ENCODE measurements around the gene SCGB3A1. TPM values are rescaled to one million over a fixed set of nuclear protein-coding genes. Genes with fewer than 3 reads are reported as not detected.

Gene SCGB3A1
- polyA plus RNA-seq, 2 of the 4 experiments (the other 2 are of a cell fraction), result not detected

- no peak overlapping the region for H3K4me2 ChIP-seq
- 56% methylated on average over 19 of the region's 19 CpGs for WGBS (ENCODE audit: missing lambda C conversion rate)
- ATAC-seq (no peak), FAIRE-seq (no peak), DNase-seq (ENCODE audit: low read depth in 1 of 2, low spot score in 1 of 2) (no peak)
- no peak for TF ChIP-seq MAZ (IDR thresholded peaks at IDR 0.05; ENCODE audit: borderline replicate concordance, low read depth, low read length)
- no peak for TF ChIP-seq GATA3 (IDR thresholded peaks at IDR 0.05; ENCODE audit: borderline replicate concordance)
- no peak for TF ChIP-seq NPAS2 (CRISPR knock-in tag; IDR thresholded peaks at IDR 0.05; ENCODE audit: borderline replicate concordance)
- TF ChIP-seq ESRRA (IDR thresholded peaks at IDR 0.05; ENCODE audit: borderline replicate concordance, low read length), result no peak
- no peak for TF ChIP-seq HMGXB4 (CRISPR knock-in tag; IDR thresholded peaks at IDR 0.05; ENCODE audit: borderline replicate concordance)
- no peak for TF ChIP-seq NR3C1 (IDR thresholded peaks at IDR 0.05)
- no peak for TF ChIP-seq RAD21 (conservative IDR thresholded peaks at IDR 0.05 in 1 of 2, IDR thresholded peaks at IDR 0.05 in 1 of 2)
- TF ChIP-seq, protein P1, sequence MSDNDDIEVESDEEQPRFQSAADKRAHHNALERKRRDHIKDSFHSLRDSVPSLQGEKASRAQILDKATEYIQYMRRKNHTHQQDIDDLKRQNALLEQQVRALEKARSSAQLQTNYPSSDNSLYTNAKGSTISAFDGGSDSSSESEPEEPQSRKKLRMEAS (IDR thresholded peaks at IDR 0.05), result no peak
- TF ChIP-seq EHF (CRISPR knock-in tag; IDR thresholded peaks at IDR 0.05), result no peak
- TF ChIP-seq POLR2AphosphoS2 (conservative IDR thresholded peaks at IDR 0.05; ENCODE audit: low read length), result no peak
- TF ChIP-seq ELK1 (IDR thresholded peaks at IDR 0.05; ENCODE audit: low read depth, low read length), result no peak
- TF ChIP-seq EP300 (IDR thresholded peaks at IDR 0.05), result no peak
- no peak for TF ChIP-seq FOXS1 (CRISPR knock-in tag; IDR thresholded peaks at IDR 0.05)
- no peak for TF ChIP-seq FOSB (CRISPR knock-in tag; IDR thresholded peaks at IDR 0.05)
- TF ChIP-seq USF2 (IDR thresholded peaks at IDR 0.05), result no peak
- TF ChIP-seq RCOR1 (IDR thresholded peaks at IDR 0.05; ENCODE audit: low read depth, low read length), result no peak
- TF ChIP-seq MAFK (IDR thresholded peaks at IDR 0.05; ENCODE audit: partially characterized antibody), result no peak
- H3K4me3 ChIP-seq, result no peak overlapping the region
- ChIA-PET CTCF (no interaction called here), POLR2A (no interaction called here)
- H3K27ac ChIP-seq, result no peak overlapping the region
- no peaks in the 10 kb centered on the region for H3K9me3 ChIP-seq
- H3K4me1 ChIP-seq, result no peaks in the 10 kb centered on the region
These were observed 2.3 kb upstream of the SCGB3A1 start for GRCh38 chr5:180593446-180594206.

GRCh38 chr5:180592176-180592575, 877 bp upstream of the SCGB3A1 start:
- FAIRE-seq (no peak), ATAC-seq (no peak), DNase-seq (ENCODE audit: low read depth in 1 of 2, low spot score in 1 of 2) (no peak)
- TF ChIP-seq EHF (CRISPR knock-in tag; IDR thresholded peaks at IDR 0.05), result no peak
- no peak for TF ChIP-seq SMC3 (IDR thresholded peaks at IDR 0.05)
- TF ChIP-seq JUN (IDR thresholded peaks at IDR 0.05), result no peak
- no peak for TF ChIP-seq HDAC2 (IDR thresholded peaks at IDR 0.05)
- H3K4me2 ChIP-seq, result no peak overlapping the region
- H3K4me1 ChIP-seq, result no peaks in the 10 kb centered on the region
- no peak overlapping the region for H3K4me3 ChIP-seq
- H3K27ac ChIP-seq, result no peak overlapping the region
- CTCF ChIA-PET, result interaction anchor here (0.8 to 1.6 kb wide), 5 partner anchors 10 to 27 kb away, joined by 3 to 5 read pairs (median 4); no protein-coding TSS in a partner anchor
- POLR2A ChIA-PET, result no interaction called here
- H3K9me3 ChIP-seq, result no peaks in the 10 kb centered on the region
- 78% methylated on average over 10 of the region's 10 CpGs for WGBS (ENCODE audit: missing lambda C conversion rate)
